GM10266 (cell line): ENCODE measurements around the gene PCDHA11.

Source experiments
- DNase-seq: peaks from one replicate; pipeline ENCODE4 v3.0.0; 2012; ENCODE audit errors: extremely low spot score
- CTCF ChIP-seq: IDR thresholded peaks from 2 replicates; pipeline ENCODE4 v1.5.1; 2012; ENCODE audit warnings: mild to moderate bottlenecking, low read depth; ENCODE audit not compliant: control insufficient read depth, insufficient read depth; ENCODE audit errors: missing control alignments

The PCDHA11 gene

GRCh38 chr5:140855772-140856674 is 12.7 kb upstream of the PCDHA11 start, which contains the start of gene PCDHA10:
Gene PCDHA10, plus strand, starts transcription at chr5:140855897. Its CDS starts 152 bp downstream, at chr5:140856049.
- no peak for DNase-seq
- no peak for TF ChIP-seq CTCF

- DNase-seq, result no peak
- no peak for TF ChIP-seq CTCF
Measured at GRCh38 chr5:140857177-140857986, 11.4 kb upstream of the PCDHA11 start.

GRCh38 chr5:140857987-140858240 is 10.8 kb upstream of the PCDHA11 start:
- no peak for TF ChIP-seq CTCF
- no peak for DNase-seq

- TF ChIP-seq CTCF, result no peak
- no peak for DNase-seq
Measured at GRCh38 chr5:140862441-140863295, 6.1 kb upstream of the PCDHA11 start.

GRCh38 chr5:140869555-140869886 is 764 bp downstream of the PCDHA11 start:
- no peak for TF ChIP-seq CTCF
- DNase-seq, result no peak

GRCh38 chr5:140870221-140871201 is 1.8 kb downstream of the PCDHA11 start:
- DNase-seq, result no peak
- no peak for TF ChIP-seq CTCF
